ENCODE data around the gene MLEC.

The MLEC gene

DNA sequence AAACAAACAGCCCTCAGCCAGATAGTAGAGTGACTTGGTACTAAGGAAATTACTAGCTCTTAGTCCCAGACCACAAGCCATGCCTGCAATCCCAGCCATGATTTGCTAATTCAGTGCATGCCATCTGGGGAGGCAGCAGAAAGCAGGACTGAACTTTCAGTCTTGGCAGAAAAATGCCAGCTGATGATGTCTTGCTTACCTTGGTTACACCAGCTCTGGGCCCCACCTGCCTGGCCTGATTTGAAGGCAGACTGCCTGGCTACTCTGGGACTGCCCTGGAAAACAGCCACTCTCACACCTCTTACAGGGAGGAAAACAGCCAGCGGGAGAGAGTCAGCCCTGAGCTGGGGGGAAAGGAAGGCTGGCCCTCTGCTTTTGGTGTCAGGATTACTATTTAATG lies 18.7 kb downstream of the MLEC start:
- no CpG with 5 or more reads among the region's 1 CpG for WGBS, 2 donors (ENCODE audit: extremely low coverage in 2 of 2, insufficient read length in 2 of 2, insufficient replicate concordance in 1 of 2)

GRCh38 chr12:120706029-120706428 lies 19.1 kb downstream of the MLEC start:
- Histone ChIP-seq H3K36me3 (replicated peaks in 1 of 2; ENCODE audit: control insufficient read depth in 2 of 2, insufficient read depth in 2 of 2, low read length in 2 of 2) (peaks cover 5 to 46% of the 10 kb centered on the region in 2 donors), H4K91ac (ENCODE audit: low read depth, low read length, poor library complexity) (no peak overlapping the region), H3K4me3 (ENCODE audit: low read length in 2 of 2) (no peak overlapping the region), H2BK12ac (ENCODE audit: low read length) (no peak overlapping the region), H3K9ac (ENCODE audit: low read depth, low read length, poor library complexity) (no peak overlapping the region), H2AK5ac (ENCODE audit: low read depth, low read length) (no peak overlapping the region), H3K4me1 (ENCODE audit: control insufficient read depth in 2 of 2, insufficient read depth in 1 of 2, low read depth in 1 of 2, low read length in 2 of 2) (peaks cover 3 to 6% of the 10 kb centered on the region in 2 donors), H3K14ac (ENCODE audit: low read length) (no peak overlapping the region), H3K18ac (ENCODE audit: low read length) (no peak overlapping the region), H3K9me3 (replicated peaks in 1 of 2; ENCODE audit: control insufficient read depth in 2 of 2, insufficient read depth in 1 of 2, low read depth in 1 of 2, low read length in 2 of 2) (no peaks in the 10 kb centered on the region), H3K23ac (ENCODE audit: low read depth, low read length, poor library complexity) (no peak overlapping the region), H2BK15ac (ENCODE audit: low read length) (no peak overlapping the region), H2BK5ac (ENCODE audit: low read length) (no peak overlapping the region), H3K79me1 (ENCODE audit: low read depth, low read length) (no peaks in the 10 kb centered on the region), H3K27ac (replicated peaks; ENCODE audit: low read length) (no peak overlapping the region), H4K8ac (ENCODE audit: low read depth, low read length) (no peak overlapping the region), H3K27me3 (ENCODE audit: control insufficient read depth in 3 of 3, insufficient read depth in 3 of 3, low read depth in 1 of 3, low read length in 3 of 3) (no peaks in the 10 kb centered on the region), H2BK120ac (ENCODE audit: low read depth, low read length) (no peak overlapping the region), H2AFZ (ENCODE audit: low read length) (no peak overlapping the region), H3K4ac (ENCODE audit: low read length) (no peak overlapping the region), H3K4me2 (ENCODE audit: insufficient read depth, low read length, poor library complexity, severe bottlenecking) (no peak overlapping the region)
- DNase-seq (ENCODE audit: low spot score): no peak
- 100% methylated on average over 2 to 3 of the region's 5 CpGs for WGBS, 2 donors (ENCODE audit: extremely low coverage in 2 of 2, insufficient read length in 2 of 2, insufficient replicate concordance in 1 of 2)

More for the DNA sequence above, 18.7 kb downstream of the MLEC start:
- Histone ChIP-seq H3K79me1 (ENCODE audit: low read depth, low read length) (no peaks in the 10 kb centered on the region), H3K4me1 (ENCODE audit: control insufficient read depth in 2 of 2, insufficient read depth in 1 of 2, low read depth in 1 of 2, low read length in 2 of 2) (peaks cover 3 to 6% of the 10 kb centered on the region in 2 donors), H3K4ac (ENCODE audit: low read length) (no peak overlapping the region), H2BK120ac (ENCODE audit: low read depth, low read length) (no peak overlapping the region), H4K8ac (ENCODE audit: low read depth, low read length) (no peak overlapping the region), H4K91ac (ENCODE audit: low read depth, low read length, poor library complexity) (peak overlapping the region; percentile 68), H2AFZ (ENCODE audit: low read length) (no peak overlapping the region), H3K9me3 (replicated peaks in 1 of 2; ENCODE audit: control insufficient read depth in 2 of 2, insufficient read depth in 1 of 2, low read depth in 1 of 2, low read length in 2 of 2) (no peaks in the 10 kb centered on the region), H2BK15ac (ENCODE audit: low read length) (no peak overlapping the region), H3K23ac (ENCODE audit: low read depth, low read length, poor library complexity) (no peak overlapping the region), H2BK12ac (ENCODE audit: low read length) (no peak overlapping the region), H3K14ac (ENCODE audit: low read length) (no peak overlapping the region), H2AK5ac (ENCODE audit: low read depth, low read length) (no peak overlapping the region), H3K36me3 (replicated peaks in 1 of 2; ENCODE audit: control insufficient read depth in 2 of 2, insufficient read depth in 2 of 2, low read length in 2 of 2) (peaks cover 8 to 50% of the 10 kb centered on the region in 2 donors), H3K4me2 (ENCODE audit: insufficient read depth, low read length, poor library complexity, severe bottlenecking) (no peak overlapping the region), H3K4me3 (ENCODE audit: low read length in 2 of 2) (peak overlapping the region in 1 of 2 donors; percentile 34), H3K27me3 (ENCODE audit: control insufficient read depth in 3 of 3, insufficient read depth in 3 of 3, low read depth in 1 of 3, low read length in 3 of 3) (no peaks in the 10 kb centered on the region), H3K18ac (ENCODE audit: low read length) (no peak overlapping the region), H2BK5ac (ENCODE audit: low read length) (no peak overlapping the region), H3K27ac (replicated peaks; ENCODE audit: low read length) (no peak overlapping the region), H3K9ac (ENCODE audit: low read depth, low read length, poor library complexity) (no peak overlapping the region)
- DNase-seq (ENCODE audit: low spot score): no peak

- DNase-seq (ENCODE audit: low spot score): no peak
- peaks cover 10 to 13% of the 10 kb centered on the region in 2 donors for H3K4me1 ChIP-seq (ENCODE audit: control insufficient read depth in 2 of 2, insufficient read depth in 1 of 2, low read depth in 1 of 2, low read length in 2 of 2)
- WGBS, 2 donors (ENCODE audit: extremely low coverage in 2 of 2, insufficient read length in 2 of 2, insufficient replicate concordance in 1 of 2): no CpG with 5 or more reads among the region's 4 CpGs
Observed at GRCh38 chr12:120708651-120709050, 21.7 kb downstream of the MLEC start.

DNA sequence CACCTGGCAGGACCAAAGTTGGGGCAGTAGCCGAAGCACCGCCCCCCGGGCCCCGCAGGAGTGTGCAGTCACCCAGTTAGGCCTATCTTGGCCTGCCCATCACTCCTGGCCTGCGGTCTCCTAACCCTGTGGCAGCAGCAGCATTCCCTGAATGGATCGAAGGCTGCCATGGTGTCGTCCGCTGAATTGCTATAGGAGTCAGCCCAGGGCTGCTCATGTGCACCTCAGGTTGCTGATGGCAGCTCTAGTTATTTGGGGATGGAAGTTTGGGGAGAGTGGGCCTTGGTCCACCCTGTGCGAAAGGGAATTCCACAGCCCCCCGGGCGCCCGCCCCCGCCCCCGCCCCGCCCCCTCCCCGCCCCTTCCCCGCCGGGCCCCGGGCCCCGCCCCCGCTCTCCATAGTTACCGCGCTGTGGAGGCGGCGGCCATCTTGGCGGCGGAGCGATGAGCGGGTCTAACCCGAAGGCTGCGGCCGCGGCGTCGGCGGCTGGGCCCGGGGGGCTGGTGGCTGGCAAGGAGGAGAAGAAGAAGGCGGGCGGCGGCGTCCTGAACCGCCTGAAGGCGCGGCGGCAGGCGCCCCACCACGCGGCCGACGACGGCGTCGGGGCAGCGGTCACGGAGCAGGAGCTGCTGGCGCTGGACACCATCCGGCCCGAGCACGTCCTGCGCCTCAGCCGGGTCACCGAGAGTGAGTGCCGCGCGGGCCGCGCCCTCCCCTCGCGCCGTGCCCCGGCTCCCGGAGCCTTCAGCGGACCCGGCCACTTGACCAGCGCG lies 23.3 kb downstream of the MLEC start, which contains the start of gene UNC119B:
Gene UNC119B (plus strand): TSS at position 428 of the 774 bp plus-strand sequence. CDS start 17 bp downstream, at position 445.
- Histone ChIP-seq H3K27ac (replicated peaks; ENCODE audit: low read length) (peak within 1 kb of the TSS; percentile 63), H2AK5ac (ENCODE audit: low read depth, low read length) (peak within 1 kb of the TSS; percentile 74), H3K4ac (ENCODE audit: low read length) (no peak within 1 kb of the TSS), H4K8ac (ENCODE audit: low read depth, low read length) (no peak within 1 kb of the TSS), H3K14ac (ENCODE audit: low read length) (peak within 1 kb of the TSS; percentile 77), H3K4me2 (ENCODE audit: insufficient read depth, low read length, poor library complexity, severe bottlenecking) (peak within 1 kb of the TSS; percentile 81), H4K91ac (ENCODE audit: low read depth, low read length, poor library complexity) (no peak within 1 kb of the TSS), H2AFZ (ENCODE audit: low read length) (peak within 1 kb of the TSS; percentile 97), H3K18ac (ENCODE audit: low read length) (peak within 1 kb of the TSS; percentile 99), H3K9me3 (replicated peaks in 1 of 2; ENCODE audit: control insufficient read depth in 2 of 2, insufficient read depth in 1 of 2, low read depth in 1 of 2, low read length in 2 of 2) (no peaks in the 10 kb centered on the region), H2BK15ac (ENCODE audit: low read length) (peak within 1 kb of the TSS; percentile 76), H3K27me3 (ENCODE audit: control insufficient read depth in 3 of 3, insufficient read depth in 3 of 3, low read depth in 1 of 3, low read length in 3 of 3) (no peaks in the 10 kb centered on the region), H3K23ac (ENCODE audit: low read depth, low read length, poor library complexity) (peak within 1 kb of the TSS; percentile 82), H3K4me1 (ENCODE audit: control insufficient read depth in 2 of 2, insufficient read depth in 1 of 2, low read depth in 1 of 2, low read length in 2 of 2) (peaks cover 10 to 13% of the 10 kb centered on the region in 2 donors), H3K9ac (ENCODE audit: low read depth, low read length, poor library complexity) (peak within 1 kb of the TSS; percentile 95), H3K79me1 (ENCODE audit: low read depth, low read length) (peaks cover 5% of the 10 kb centered on the region), H2BK120ac (ENCODE audit: low read depth, low read length) (peak within 1 kb of the TSS; percentile 73), H3K4me3 (ENCODE audit: low read length in 2 of 2) (peak within 1 kb of the TSS; percentile 90 to 99), H2BK5ac (ENCODE audit: low read length) (peak within 1 kb of the TSS; percentile 76), H3K36me3 (replicated peaks in 1 of 2; ENCODE audit: control insufficient read depth in 2 of 2, insufficient read depth in 2 of 2, low read length in 2 of 2) (peaks cover 15 to 44% of the 10 kb centered on the region in 2 donors), H2BK12ac (ENCODE audit: low read length) (no peak within 1 kb of the TSS)
- DNase-seq (ENCODE audit: low spot score): peak; percentile 64
- no CpG with 5 or more reads among the region's 76 CpGs for WGBS, 2 donors (ENCODE audit: extremely low coverage in 2 of 2, insufficient read length in 2 of 2, insufficient replicate concordance in 1 of 2)

More at GRCh38 chr12:120708651-120709050, 21.7 kb downstream of the MLEC start:
- Histone ChIP-seq H2AK5ac (ENCODE audit: low read depth, low read length) (no peak overlapping the region), H3K9ac (ENCODE audit: low read depth, low read length, poor library complexity) (no peak overlapping the region), H4K91ac (ENCODE audit: low read depth, low read length, poor library complexity) (no peak overlapping the region), H4K8ac (ENCODE audit: low read depth, low read length) (no peak overlapping the region), H3K4me2 (ENCODE audit: insufficient read depth, low read length, poor library complexity, severe bottlenecking) (no peak overlapping the region), H2BK15ac (ENCODE audit: low read length) (no peak overlapping the region), H3K36me3 (replicated peaks in 1 of 2; ENCODE audit: control insufficient read depth in 2 of 2, insufficient read depth in 2 of 2, low read length in 2 of 2) (peaks cover 5 to 43% of the 10 kb centered on the region in 2 donors), H3K4ac (ENCODE audit: low read length) (no peak overlapping the region), H3K23ac (ENCODE audit: low read depth, low read length, poor library complexity) (no peak overlapping the region), H3K27ac (replicated peaks; ENCODE audit: low read length) (no peak overlapping the region), H3K27me3 (ENCODE audit: control insufficient read depth in 3 of 3, insufficient read depth in 3 of 3, low read depth in 1 of 3, low read length in 3 of 3) (no peaks in the 10 kb centered on the region), H3K14ac (ENCODE audit: low read length) (no peak overlapping the region), H2AFZ (ENCODE audit: low read length) (no peak overlapping the region), H2BK120ac (ENCODE audit: low read depth, low read length) (no peak overlapping the region), H3K9me3 (replicated peaks in 1 of 2; ENCODE audit: control insufficient read depth in 2 of 2, insufficient read depth in 1 of 2, low read depth in 1 of 2, low read length in 2 of 2) (no peaks in the 10 kb centered on the region), H2BK12ac (ENCODE audit: low read length) (no peak overlapping the region), H2BK5ac (ENCODE audit: low read length) (no peak overlapping the region), H3K4me3 (ENCODE audit: low read length in 2 of 2) (no peak overlapping the region), H3K79me1 (ENCODE audit: low read depth, low read length) (no peaks in the 10 kb centered on the region), H3K18ac (ENCODE audit: low read length) (no peak overlapping the region)
